ENCODE data around the gene TBX2.

The TBX2 gene

GRCh38 chr17:61456061-61456681 is 56.5 kb downstream of the TBX2 start:
- no peak for DNase-seq

GRCh38 chr17:61456688-61457225 is 57.1 kb downstream of the TBX2 start:
- DNase-seq: no peak

- no peak for DNase-seq
Observed at GRCh38 chr17:61457226-61457983, 57.8 kb downstream of the TBX2 start.

- no peak for DNase-seq
Observed at GRCh38 chr17:61458000-61458399, 58.4 kb downstream of the TBX2 start.

- DNase-seq: no peak
Observed at GRCh38 chr17:61458421-61459141, 58.9 kb downstream of the TBX2 start.
